PC-3 (cell line): ENCODE measurements around the gene RHOH. TPM values are rescaled to one million over a fixed set of nuclear protein-coding genes. Genes with fewer than 3 reads are reported as not detected.

Experiments
- ATAC-seq: fragments of 200-7000 bp; cut with Tn5 transposase; 2 replicates; pipeline ENCODE4 v1.9.1; 2020; ENCODE audit warnings: mild to moderate bottlenecking, moderate library complexity
- BruUV-seq: library from RNA; stranded (reverse); fragments of 400-500 nt; replicated peaks from 2 replicates; lab custom pipeline; 2021; lab: Mats Ljungman, UMichigan
- CTCF ChIA-PET: fragments of 300-600 bp; sonication (Branson Sonifier 250); formaldehyde crosslinking; loops from one replicate; lab custom pipeline; 2022; ENCODE audit warnings: antibody characterized with exemption; lab: Charles Lee
- POLR2A ChIA-PET: fragments of 300-600 bp; sonication (Branson Sonifier 250); formaldehyde crosslinking; loops from one replicate; lab custom pipeline; 2022; ENCODE audit warnings: antibody characterized with exemption; ENCODE audit not compliant: unreplicated experiment; lab: Charles Lee
- DNase-seq: peaks from one replicate; pipeline ENCODE4 v3.0.0-alpha.2; 2015
- H2AFZ ChIP-seq: fragments of 300-600 bp; sonication (generic); 2 replicates; pipeline ENCODE4 v1.6.0; 2016; ENCODE audit warnings: antibody characterized with exemption, low read length
- H3F3A ChIP-seq: fragments of 300-600 bp; sonication (generic); one replicate; pipeline ENCODE4 v1.6.0; 2017; ENCODE audit warnings: antibody characterized with exemption, low read length, control low read depth, mild to moderate bottlenecking; ENCODE audit not compliant: unreplicated experiment
- H3K27ac ChIP-seq: fragments of 300-600 bp; sonication (generic); 2 replicates; pipeline ENCODE4 v1.5.1; 2016; ENCODE audit warnings: mild to moderate bottlenecking, low read length
- H3K27me3 ChIP-seq: fragments of 300-600 bp; sonication (generic); 2 replicates; pipeline ENCODE4 v1.6.1; 2016; ENCODE audit warnings: low read length, mixed read lengths
- H3K36me3 ChIP-seq: fragments of 300-600 bp; sonication (generic); 2 replicates; pipeline ENCODE4 v1.6.1; 2016; ENCODE audit warnings: low read depth, mixed run types, low read length, mixed read lengths
- H3K4me1 ChIP-seq: fragments of 300-600 bp; sonication (generic); 2 replicates; pipeline ENCODE4 v1.5.1; 2016; ENCODE audit warnings: low read length; ENCODE audit not compliant: insufficient read depth
- H3K4me2 ChIP-seq: fragments of 300-600 bp; sonication (generic); 2 replicates; pipeline ENCODE4 v1.6.0; 2016; ENCODE audit warnings: low read length
- H3K4me3 ChIP-seq: fragments of 300-600 bp; sonication (generic); 2 replicates; pipeline ENCODE4 v1.5.1; 2016; ENCODE audit warnings: mild to moderate bottlenecking, low read length, mixed read lengths
- H3K79me2 ChIP-seq: fragments of 300-600 bp; sonication (generic); 2 replicates; pipeline ENCODE4 v1.6.1; 2017; ENCODE audit warnings: low read length, mixed read lengths
- H3K9ac ChIP-seq: fragments of 300-600 bp; sonication (generic); 2 replicates; pipeline ENCODE4 v1.6.0; 2016; ENCODE audit warnings: mild to moderate bottlenecking, low read length
- H3K9me2 ChIP-seq: fragments of 300-600 bp; sonication (generic); replicated peaks from 2 replicates; pipeline ENCODE4 v1.6.1; 2016; ENCODE audit warnings: mixed run types, low read length, mixed read lengths
- H3K9me3 ChIP-seq: fragments of 300-600 bp; sonication (generic); 2 replicates; pipeline ENCODE4 v1.6.1; 2016; ENCODE audit warnings: low read length, mixed read lengths
- H4K20me1 ChIP-seq: fragments of 300-600 bp; sonication (generic); 2 replicates; pipeline ENCODE4 v1.6.1; 2016; ENCODE audit warnings: low read length, mixed read lengths
- CTCF ChIP-seq: fragments of 300-600 bp; sonication (generic); conservative IDR thresholded peaks from 2 replicates; pipeline ENCODE4 v1.5.1; 2017; ENCODE audit warnings: antibody characterized with exemption, low read depth, mild to moderate bottlenecking, low read length
- EZH2 ChIP-seq: fragments of 300-600 bp; sonication (generic); IDR thresholded peaks from one replicate; pipeline ENCODE4 v1.6.1; 2017; ENCODE audit warnings: antibody characterized with exemption, mild to moderate bottlenecking, low read length; ENCODE audit not compliant: unreplicated experiment
- EZH2phosphoT487 ChIP-seq: fragments of 300-600 bp; sonication (generic); IDR thresholded peaks from 2 replicates; pipeline ENCODE4 v1.6.1; 2018; ENCODE audit warnings: mild to moderate bottlenecking, antibody characterized with exemption, low read length, borderline replicate concordance
- intact Hi-C: fragments of 100-400 bp; cut with micrococcal nuclease; formaldehyde crosslinking; loops from 2 replicates; pipeline ENCODE4 v1.9.0; 2023
- total RNA-seq: library from RNA; depleted of rRNA; stranded (reverse); fragments of >200 nt; gene quantifications from 2 replicates; pipeline ENCODE4 v1.2.3, GENCODE V29; 2014

RHOH gene
- total RNA-seq, 1 experiment from 2014 or later: not detected

- ChIA-PET POLR2A (no interaction called here), CTCF (no interaction called here)
Observed at GRCh38 chr4:40199999-40200874, 3.4 kb downstream of the RHOH start.

GRCh38 chr4:40200875-40201801 is 4.3 kb downstream of the RHOH start:
- intact Hi-C loops: no loop called here
- peak; percentile 37 for DNase-seq
- ChIA-PET CTCF (no interaction called here), POLR2A (no interaction called here)
- no TSS peak for BruUV-seq
- H4K20me1 ChIP-seq: no peaks in the 10 kb centered on the region
- H3K79me2 ChIP-seq: no peaks in the 10 kb centered on the region
- TF ChIP-seq EZH2phosphoT487 (no peak), EZH2 (no peak), CTCF (no peak)
- no peaks in the 10 kb centered on the region for H3K9me3 ChIP-seq
- H3K4me3 ChIP-seq: no peak overlapping the region
- no peaks in the 10 kb centered on the region for H3K27me3 ChIP-seq
- no peaks in the 10 kb centered on the region for H3F3A ChIP-seq
- ATAC-seq: peak; percentile 58
- H3K9me2 ChIP-seq: no peaks in the 10 kb centered on the region
- peak overlapping the region; percentile 71 for H3K27ac ChIP-seq
- no peak overlapping the region for H2AFZ ChIP-seq
- H3K4me2 ChIP-seq: peak overlapping the region; percentile 46
- H3K36me3 ChIP-seq: no peaks in the 10 kb centered on the region
- peaks cover 14% of the 10 kb centered on the region for H3K4me1 ChIP-seq
- peak overlapping the region; percentile 59 for H3K9ac ChIP-seq

More at GRCh38 chr4:40199999-40200874, 3.4 kb downstream of the RHOH start:
- H2AFZ ChIP-seq: no peak overlapping the region
- no TSS peak for BruUV-seq
- no peak for TF ChIP-seq EZH2phosphoT487
- peak overlapping the region; percentile 71 for H3K27ac ChIP-seq
- H3K4me3 ChIP-seq: no peak overlapping the region
- H3K9me3 ChIP-seq: no peaks in the 10 kb centered on the region
- H3F3A ChIP-seq: no peaks in the 10 kb centered on the region
- no peaks in the 10 kb centered on the region for H3K79me2 ChIP-seq
- ATAC-seq: no peak
- DNase-seq: no peak
- H4K20me1 ChIP-seq: no peaks in the 10 kb centered on the region
- peak overlapping the region; percentile 59 for H3K9ac ChIP-seq
- intact Hi-C loops: no loop called here
- H3K36me3 ChIP-seq: no peaks in the 10 kb centered on the region
- no peaks in the 10 kb centered on the region for H3K9me2 ChIP-seq
- H3K4me2 ChIP-seq: peak overlapping the region; percentile 46; the same call in 1 of the 2 replicates
- no peaks in the 10 kb centered on the region for H3K27me3 ChIP-seq
- H3K4me1 ChIP-seq: peaks cover 14% of the 10 kb centered on the region

GRCh38 chr4:40201898-40202297 is 5.1 kb downstream of the RHOH start:
- TF ChIP-seq EZH2phosphoT487 (no peak), EZH2 (no peak), CTCF (no peak)
- no peaks in the 10 kb centered on the region for H3F3A ChIP-seq
- H2AFZ ChIP-seq: no peak overlapping the region
- H3K36me3 ChIP-seq: no peaks in the 10 kb centered on the region
- ATAC-seq (no peak), DNase-seq (no peak)
- no peak overlapping the region for H3K9ac ChIP-seq
- intact Hi-C loops: no loop called here
- no peaks in the 10 kb centered on the region for H3K9me2 ChIP-seq
- H3K4me2 ChIP-seq: no peak overlapping the region
- H3K4me1 ChIP-seq: peaks cover 14% of the 10 kb centered on the region
- ChIA-PET POLR2A (no interaction called here), CTCF (no interaction called here)
- BruUV-seq: no TSS peak
- no peaks in the 10 kb centered on the region for H3K27me3 ChIP-seq
- no peaks in the 10 kb centered on the region for H3K9me3 ChIP-seq
- H3K79me2 ChIP-seq: no peaks in the 10 kb centered on the region
- H3K27ac ChIP-seq: no peak overlapping the region
- no peak overlapping the region for H3K4me3 ChIP-seq
- no peaks in the 10 kb centered on the region for H4K20me1 ChIP-seq
